ENCODE results near the gene NSUN3. TPM values are rescaled to one million over a fixed set of nuclear protein-coding genes. Genes with fewer than 3 reads are reported as not detected.
"Not testable (repeated sequence)": the region's sequence is repeated elsewhere in the genome, so short reads cannot be mapped to it uniquely, and the experiment has no call there.

NSUN3 gene
- 18.6 and 20.5 TPM in 2 replicates for total RNA-seq

DNA sequence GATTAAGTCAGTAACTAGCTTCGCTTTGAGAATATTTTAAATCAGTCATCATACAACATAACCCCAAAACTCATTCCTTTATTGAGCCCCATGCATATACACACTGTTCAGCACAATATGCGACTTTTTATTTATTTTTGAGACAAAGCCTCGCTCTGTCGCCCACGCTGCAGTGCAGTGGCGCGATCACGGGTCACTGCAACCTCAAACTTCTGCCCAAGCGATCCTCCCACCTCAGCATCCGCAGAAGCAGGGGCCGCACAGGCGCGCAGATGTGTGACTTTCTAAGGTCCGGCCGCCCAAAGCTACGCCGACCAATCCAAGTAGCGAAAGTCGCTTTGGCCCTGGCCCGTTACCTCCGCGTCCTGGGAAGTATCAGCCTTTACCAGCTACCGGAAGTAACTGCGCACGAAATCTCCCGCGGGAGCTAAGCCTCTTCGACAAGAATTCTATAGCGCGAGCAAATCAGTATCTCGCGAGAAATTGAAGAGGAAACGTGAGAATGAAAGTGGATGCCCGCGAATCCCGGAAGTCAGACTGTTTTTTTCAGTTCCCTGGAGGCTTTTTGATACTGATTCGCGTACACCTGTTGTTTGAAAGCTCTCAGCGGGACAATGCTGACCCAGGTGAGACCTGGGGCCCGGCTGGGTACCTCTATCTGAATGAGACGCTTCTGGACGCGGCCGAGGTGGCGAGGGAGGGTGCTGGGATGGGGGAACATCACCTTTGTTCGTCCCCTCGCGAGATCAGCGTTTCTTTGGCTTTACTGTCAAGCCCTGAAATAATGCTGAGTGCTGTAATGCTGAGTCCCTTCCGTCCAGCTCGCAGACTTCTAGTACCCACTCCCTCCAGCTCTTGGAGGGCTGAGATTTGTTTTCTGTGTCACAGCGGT, at the start of gene NSUN3, which contains the start of gene DHFR2:
Gene NSUN3, plus strand, starts transcription at position 549 of the 892 bp plus-strand sequence. Its CDS starts 66 bp downstream, at position 615.
Gene DHFR2, minus strand, starts transcription at position 404 of the 892 bp plus-strand sequence. CDS start 1,405 bp downstream, outside the sequence.
- intact Hi-C loops (cut with micrococcal nuclease): loop anchor here (1.0 kb wide), 3 partner anchors 50 to 82 kb away; partner anchors contain the start of gene ARL13B

DNA sequence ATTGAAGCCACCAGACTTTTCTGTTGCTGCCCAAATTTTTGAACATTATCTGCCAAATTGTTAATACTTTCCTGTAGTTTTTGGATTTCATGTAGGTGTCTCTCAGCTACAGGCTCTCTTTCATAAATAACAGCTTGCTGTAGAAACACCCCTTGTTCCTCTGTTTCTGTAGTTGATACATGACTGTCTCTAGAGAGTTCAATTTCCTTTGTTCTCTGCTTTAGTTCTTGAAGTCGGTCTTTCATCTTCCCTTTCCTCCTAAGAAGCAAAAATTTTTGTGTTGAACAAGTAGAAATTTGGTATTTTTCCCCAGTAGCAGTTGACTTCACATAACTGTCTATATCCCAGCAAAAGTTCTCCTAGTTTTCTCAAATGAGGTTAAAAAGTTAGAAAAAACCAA, 47.8 kb upstream of the NSUN3 start:
- intact Hi-C loops (cut with micrococcal nuclease): no loop called here

DNA sequence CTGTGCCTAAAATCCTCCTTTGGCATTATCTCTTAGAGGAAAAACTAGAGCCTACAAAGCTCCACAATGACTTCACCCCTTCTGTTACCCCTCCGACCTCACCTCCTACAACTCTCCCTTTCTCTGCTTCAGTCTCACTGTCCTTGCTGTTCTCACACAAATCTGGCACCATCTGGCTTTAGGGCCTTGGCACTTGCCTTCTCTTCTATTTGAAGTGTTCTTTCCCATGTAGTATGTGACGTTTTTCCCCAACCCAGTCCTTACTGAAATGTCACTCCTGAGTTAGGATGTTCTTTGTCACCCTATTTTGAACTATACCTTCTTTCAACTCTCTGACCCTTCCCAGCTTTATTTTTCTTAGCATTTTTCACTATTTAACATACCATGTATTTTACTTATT, 43.2 kb upstream of the NSUN3 start:
- intact Hi-C loops (cut with micrococcal nuclease): no loop called here

DNA sequence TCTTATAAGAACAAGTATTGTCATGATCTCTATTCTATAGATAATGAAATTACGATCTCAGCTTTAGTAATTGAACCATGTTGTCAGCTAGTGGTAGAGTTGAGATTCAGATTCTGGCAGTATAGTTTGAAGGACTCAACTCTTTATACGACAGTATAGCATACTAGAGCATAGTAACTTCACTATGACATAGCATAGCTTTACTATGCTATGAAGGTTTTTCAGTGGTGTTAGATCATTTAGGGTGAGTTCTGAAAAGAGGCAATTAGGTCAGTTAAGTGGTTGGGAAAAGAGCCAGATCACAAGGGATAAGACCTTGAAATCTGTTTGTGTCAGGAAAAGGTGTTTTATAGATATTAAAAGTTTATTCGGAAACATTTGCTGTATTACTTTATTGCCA, 42.6 kb upstream of the NSUN3 start:
- intact Hi-C loops (cut with micrococcal nuclease): no loop called here

DNA sequence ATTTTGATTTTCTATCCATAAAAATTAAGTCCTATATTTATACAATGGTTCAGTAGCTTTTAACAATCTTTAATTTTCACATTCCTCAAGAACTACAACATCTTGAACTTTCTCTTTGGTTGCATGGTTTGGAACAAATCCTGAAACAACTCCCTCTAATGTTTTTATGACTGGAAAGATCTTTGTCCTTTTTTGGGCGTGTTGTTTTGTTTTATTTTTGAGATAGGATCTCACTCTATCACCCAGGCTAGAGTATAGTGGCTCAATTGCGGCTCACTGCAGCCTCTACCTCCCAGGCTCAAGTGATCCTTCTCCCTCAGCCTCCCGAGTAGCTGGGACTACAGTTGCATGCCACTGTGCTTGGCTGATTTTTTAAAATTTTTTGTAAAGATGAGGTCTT, 38.5 kb upstream of the NSUN3 start:
- intact Hi-C loops (cut with micrococcal nuclease): no loop called here

DNA sequence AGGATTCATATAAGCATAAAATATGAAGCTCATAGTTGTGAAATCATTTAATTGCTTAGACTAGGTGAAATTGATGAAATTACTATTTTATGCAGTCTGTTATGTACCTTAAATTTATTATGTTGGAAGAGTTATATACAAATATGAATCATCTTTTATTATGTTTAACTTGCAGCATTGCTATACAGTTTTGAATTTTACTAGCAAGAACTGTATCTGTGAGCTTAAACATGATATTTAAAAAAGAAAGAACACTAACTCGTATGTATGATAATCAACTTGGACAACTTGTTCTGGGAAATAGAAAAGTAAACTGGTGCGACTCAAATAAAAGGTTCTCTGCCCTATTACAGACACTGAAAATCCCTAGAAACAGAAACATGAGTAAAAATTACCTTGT, 36.2 kb upstream of the NSUN3 start:
- intact Hi-C loops (cut with micrococcal nuclease): no loop called here

DNA sequence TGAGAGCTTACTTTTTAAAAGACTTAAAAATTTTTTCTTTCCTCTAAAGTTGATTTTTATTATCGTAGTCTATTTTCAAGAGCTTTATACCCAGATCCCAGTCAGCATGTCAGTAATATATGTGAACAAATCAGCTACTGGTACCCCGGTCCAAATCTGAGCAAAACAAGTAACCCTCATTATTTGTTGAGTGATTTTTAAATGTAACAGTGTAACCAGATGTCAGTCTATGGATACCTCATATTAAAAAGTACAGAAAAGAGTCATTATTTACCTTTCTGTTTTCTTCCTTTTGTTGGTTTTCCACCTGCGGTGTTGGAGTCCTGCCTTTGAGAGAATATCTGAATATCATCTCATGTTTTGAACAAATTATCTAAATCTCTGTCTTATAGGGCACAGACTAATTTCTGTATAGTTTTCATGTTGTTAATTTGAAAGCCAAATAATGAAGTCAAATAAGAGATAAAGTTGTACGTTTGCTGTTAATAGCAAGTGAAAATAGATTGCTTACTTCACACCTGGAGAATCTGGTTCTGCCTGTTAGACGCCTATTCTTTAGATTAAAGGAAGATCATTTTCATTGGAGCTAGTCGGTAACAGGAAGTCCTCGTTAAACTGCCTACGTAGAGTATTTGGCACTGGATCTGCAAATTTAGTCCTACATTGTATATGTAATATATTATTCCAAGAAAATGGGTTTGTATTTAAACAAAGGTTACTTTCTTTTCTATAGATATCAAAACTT, 34.6 kb upstream of the NSUN3 start, which contains the start of gene STX19:
Gene STX19, minus strand, starts transcription at position 505 of the 745 bp plus-strand sequence. CDS start 13,328 bp downstream, outside the sequence.
- intact Hi-C loops (cut with micrococcal nuclease): no loop called here

DNA sequence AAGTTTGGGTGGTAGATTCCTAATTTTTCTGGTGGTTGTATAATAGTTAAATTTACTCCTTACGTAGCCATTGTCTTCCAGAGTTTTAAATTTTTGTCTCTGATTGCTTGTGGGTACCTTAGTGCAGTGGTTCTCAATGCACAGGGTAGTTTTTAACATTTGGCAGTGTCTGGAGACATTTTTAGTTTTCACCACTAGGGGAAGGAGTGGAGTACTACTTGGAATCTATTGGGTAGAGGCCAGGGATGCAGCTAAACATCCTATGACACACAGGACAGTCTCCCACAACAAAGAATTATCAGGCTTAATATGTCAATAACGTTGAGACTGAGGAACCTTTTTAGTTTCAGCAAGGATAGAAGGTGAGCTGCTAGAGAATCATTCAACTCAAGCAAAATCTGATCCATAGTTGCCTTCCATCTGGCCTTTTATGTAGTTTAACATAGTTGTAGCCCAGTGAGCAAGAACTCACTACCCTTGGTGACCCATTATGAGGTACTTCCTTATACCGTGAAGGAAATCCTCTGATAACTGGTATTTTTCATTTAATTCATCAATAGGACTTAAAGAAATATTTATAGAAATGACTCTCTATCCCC, 25.9 kb upstream of the NSUN3 start:
- intact Hi-C loops (cut with micrococcal nuclease): no loop called here

DNA sequence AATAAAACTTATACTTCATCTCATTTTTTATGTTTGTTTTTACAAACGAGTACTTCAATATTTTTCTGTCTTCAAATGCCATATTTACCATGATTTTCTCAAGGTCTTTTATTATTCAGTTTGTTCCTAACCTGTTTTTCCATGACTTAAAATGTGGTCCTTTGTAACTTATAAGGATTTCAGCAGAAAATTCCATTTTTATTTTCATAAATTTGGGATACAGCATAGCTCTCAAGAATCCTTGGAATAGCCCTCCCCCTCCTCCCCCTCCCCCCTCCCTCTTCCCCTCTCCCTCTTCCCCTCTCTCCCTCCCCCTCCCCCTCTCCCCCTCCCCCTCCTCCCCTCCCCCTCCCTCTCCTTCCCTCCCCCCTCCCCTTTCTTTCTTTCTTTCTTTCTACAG, 19.6 kb upstream of the NSUN3 start:
- intact Hi-C loops (cut with micrococcal nuclease): no loop called here

DNA sequence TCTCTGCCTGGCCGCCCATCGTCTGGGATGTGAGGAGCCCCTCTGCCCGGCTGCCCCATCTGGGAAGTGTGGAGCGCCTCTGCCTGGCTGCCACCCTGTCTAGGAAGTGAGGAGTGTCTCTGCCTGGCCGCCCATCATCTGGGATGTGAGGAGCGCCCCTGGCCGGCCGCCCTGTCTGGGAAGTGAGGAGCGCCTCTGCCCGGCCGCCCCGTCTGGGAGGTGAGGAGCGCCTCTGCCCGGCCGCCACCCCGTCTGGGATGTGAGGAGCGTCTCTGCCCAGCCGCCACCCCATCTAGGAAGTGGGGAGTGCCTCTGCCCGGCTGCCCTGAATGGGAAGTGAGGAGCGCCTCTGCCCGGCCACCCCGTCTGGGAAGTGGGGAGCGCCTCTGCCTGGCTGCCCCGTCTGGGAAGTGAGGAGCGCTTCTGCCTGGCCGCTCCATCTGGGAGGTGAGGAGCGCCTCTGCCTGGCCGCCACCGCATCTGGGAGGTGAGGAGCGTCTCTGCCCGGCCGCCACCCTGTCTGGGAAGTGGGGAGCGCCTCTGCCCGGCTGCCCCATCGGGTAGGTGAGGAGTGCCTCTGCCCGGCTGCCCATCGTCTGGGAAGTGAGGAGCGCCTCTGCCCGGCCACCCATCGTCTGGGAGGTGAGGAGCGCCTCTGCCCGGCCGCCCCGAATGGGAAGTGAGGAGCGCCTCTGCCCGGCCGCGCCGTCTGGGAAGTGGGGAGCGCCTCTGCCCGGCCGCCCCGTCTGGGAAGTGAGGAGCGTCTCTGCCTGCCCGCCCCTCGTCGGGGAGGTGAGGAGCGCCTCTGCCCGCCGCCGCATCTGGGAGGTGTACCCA, 18.5 kb upstream of the NSUN3 start:
- intact Hi-C loops (cut with micrococcal nuclease): not testable (repeated sequence)

DNA sequence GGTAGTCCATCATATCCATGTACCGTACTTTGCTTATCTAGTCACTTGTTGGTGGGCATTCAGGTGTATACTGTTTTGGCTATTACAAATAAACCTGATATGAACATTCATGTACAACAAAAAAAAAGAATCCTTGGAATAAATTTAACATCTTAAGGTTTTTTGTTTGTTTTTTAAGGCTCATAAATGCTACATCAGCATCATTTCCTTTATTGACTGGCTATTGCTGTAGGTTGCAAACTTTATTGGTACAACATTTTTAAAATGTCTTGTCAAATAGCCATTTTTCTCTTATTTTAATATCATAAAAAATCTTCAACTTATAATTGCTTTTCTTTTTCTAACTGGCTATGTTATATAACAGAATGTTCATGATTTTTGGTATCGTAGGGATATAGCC, 16.3 kb upstream of the NSUN3 start:
- intact Hi-C loops (cut with micrococcal nuclease): no loop called here

DNA sequence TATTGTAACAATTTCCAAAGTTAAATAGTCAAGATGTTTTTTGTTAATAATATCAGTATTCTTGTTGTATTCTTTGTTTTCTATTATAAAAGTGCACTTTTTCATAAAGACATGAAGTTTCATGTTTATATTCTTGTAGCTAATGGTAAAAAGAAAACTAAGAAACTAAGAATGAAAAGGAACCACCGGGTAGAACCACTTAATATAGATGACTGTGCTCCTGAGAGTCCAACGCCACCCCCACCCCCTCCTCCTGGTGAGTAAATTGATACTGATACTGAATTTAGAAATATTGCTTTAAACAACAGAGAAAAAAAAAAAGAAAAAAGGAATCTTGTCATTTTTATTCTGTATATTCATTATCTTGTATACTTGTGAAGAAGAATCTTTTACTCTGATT, 13.6 kb upstream of the NSUN3 start:
- intact Hi-C loops (cut with micrococcal nuclease): no loop called here

DNA sequence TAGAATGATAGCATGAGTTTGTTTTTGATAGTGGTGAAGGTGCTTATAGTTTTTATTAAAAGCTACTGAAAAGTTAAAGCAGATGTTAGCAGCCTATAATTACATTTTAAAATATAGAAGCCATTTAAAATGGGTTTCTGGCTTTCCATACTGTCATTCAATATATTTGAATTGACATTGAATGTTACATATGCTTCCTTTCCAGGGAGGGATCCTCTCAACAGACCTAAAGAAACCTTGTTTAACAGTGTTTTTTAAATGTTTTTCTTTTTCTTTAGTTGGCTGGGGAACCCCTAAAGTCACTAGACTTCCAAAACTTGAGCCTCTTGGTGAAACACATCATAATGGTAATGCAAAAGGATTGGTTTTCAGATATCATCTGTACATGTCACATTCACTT, 12.3 kb upstream of the NSUN3 start:
- intact Hi-C loops (cut with micrococcal nuclease): no loop called here

DNA sequence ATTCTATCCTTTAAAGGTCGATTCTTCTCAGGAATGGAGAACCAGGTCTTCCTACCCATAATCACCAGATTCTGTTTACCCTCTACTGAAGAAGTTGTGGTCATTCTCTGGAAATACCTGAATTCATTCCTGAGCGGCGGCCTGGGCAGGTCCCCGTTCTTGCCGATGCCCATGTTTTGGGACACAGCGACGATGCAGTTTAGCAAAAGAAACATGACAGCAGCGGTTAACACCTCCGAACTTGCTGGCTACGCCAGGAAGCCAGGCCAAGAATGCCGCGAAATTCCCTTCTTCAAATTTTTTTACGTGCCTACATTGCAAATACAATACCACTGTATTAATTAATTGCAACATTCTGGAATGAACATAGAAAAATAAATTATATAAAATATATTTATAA, 1.6 kb upstream of the NSUN3 start:
- intact Hi-C loops (cut with micrococcal nuclease): no loop called here

DNA sequence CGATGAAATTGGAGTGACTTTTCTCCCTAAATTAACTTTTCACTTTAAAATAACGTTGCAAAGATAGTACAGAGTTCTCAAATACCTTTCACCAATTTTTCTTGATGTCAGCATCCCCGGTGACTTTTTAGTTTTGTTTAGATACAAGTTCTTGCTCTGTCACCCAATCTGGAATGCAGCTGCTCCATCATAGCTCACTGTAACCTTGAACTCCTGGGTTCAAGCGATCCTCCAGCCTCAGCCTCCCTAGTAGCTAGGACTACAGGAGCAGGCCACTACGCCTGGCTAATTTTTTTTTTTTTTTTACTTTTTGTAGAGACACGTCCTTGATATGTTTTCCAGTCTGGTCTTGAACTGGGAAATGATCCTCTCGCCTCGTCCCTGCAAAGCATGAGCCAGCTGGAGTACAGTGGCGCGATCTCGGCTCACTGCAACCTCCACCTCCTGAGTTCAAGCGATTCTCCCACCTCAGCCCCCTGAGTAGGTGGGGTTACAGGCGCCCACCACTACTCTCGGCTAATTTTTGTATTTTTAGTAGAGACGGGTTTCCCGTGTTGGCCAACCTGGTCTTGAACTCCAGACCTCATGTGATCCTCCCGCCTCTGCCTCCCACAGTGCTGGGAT, 747 bp downstream of the NSUN3 start:
- intact Hi-C loops (cut with micrococcal nuclease): loop anchor here (1.0 kb wide), 3 partner anchors 51 to 83 kb away; partner anchors contain the start of gene ARL13B

DNA sequence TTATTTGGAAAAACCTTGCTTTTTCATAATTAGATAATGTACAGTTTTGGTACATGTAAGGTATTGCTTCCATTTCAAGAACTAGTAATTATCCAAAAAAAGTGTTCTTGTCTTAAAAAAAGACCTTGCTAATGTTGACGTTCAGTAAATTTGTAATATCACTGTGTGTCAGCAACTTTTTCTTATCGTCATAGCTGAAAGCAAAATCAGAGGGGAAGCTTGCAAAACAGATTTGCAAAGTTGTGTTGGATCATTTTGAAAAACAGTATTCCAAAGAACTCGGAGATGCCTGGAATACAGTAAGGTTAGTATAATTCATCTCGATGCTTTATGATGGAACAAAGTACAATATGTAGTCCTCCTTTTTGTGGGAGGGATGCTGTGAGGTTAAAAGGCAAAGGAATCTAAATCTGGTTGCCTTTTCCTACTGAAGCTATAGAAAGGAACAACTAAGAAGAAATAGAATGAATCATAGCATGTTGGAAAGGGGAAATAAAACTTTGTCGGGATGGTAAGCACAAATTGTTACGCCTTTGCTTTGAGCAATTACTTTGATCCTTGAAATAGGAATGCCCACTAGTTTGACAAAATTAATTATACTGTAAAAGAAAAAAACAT, 1.5 kb downstream of the NSUN3 start:
- intact Hi-C loops (cut with micrococcal nuclease): no loop called here

DNA sequence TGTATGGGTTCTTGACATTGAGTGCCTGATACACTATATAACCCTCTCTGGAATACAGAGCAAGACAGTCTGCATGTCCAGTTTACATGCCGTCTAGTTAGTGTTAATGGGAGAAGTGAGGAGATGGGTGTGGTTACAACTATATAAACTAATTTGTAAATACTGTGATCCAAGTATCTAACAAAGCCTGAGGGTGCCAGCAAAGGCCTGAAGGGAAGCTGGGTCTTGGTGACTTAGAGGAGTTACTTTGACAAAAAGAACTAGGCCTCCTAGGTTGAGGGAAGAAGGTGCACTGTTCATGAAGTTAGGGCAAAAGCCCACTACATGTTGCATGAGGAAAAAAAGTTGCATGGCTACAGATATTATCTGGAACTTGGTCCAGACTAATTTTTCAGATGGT, 2.3 kb downstream of the NSUN3 start:
- intact Hi-C loops (cut with micrococcal nuclease): no loop called here

DNA sequence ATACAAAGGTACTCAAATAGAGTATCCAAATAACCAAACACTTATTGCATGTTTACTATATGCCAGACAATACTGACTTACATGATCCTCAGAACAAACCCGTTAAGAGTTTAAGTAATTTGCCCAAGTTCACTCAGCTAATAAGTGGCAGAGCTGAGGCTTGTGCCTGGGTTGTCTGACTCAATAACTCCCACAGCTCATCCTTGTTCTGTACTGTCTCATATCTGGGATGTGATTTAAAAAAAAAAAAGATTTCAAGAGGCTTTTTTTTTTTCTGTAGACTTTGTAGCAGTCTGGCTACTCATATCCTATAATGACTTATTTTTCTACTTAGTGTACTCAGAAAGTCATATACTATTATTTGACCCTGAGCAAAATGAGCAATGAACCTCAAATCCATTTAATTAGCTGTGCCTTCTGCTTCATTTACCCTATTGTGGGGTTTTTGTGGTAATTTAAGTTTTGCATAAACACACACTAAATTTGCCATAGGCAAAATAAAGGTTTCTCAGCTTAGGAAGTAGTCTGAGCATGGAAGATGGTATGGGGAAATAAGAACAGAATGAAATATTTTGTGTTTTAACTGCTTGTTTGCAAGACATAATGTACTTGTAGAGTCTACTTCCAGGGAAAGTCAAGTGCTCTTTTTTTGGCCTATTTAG, 3.1 kb downstream of the NSUN3 start:
- intact Hi-C loops (cut with micrococcal nuclease): no loop called here
